ENCODE results near the gene TPSD1.

- TF ChIP-seq CTCF (IDR thresholded peaks at IDR 0.05; ENCODE audit: extremely low read depth in 1 of 2, insufficient read depth in 1 of 2, low read depth in 1 of 2, low read length in 2 of 2) = no peak
- TF ChIP-seq POLR2A (IDR thresholded peaks at IDR 0.05; ENCODE audit: low read depth, low read length) = no peak
Observed at GRCh38 chr16:1216681-1217400, 39.0 kb upstream of the TPSD1 start.

All from endothelial cell of umbilical vein (primary cell).